HG03442 (cell line): Measurements from ENCODE around the gene TOX3.

Source experiments
- ATAC-seq: cut with Tn5 transposase; IDR thresholded peaks from one replicate; pipeline ENCODE4 v1.9.1; 2021; ENCODE audit warnings: mild to moderate bottlenecking, moderate library complexity; ENCODE audit not compliant: unreplicated experiment

Gene TOX3

GRCh38 chr16:52408191-52408845 is 138.6 kb downstream of the TOX3 start:
- no peak for ATAC-seq

- ATAC-seq = no peak
These were observed 139.2 kb downstream of the TOX3 start for GRCh38 chr16:52407778-52408177.

- no peak for ATAC-seq
These were observed 141.5 kb downstream of the TOX3 start for GRCh38 chr16:52405441-52405840.

- no peak for ATAC-seq
These were observed 142.4 kb downstream of the TOX3 start for GRCh38 chr16:52404546-52404945.

- ATAC-seq = no peak
These were observed 147.8 kb downstream of the TOX3 start for GRCh38 chr16:52399116-52399515.

- no peak for ATAC-seq
These were observed 148.4 kb downstream of the TOX3 start for GRCh38 chr16:52398491-52398960.

- no peak for ATAC-seq
These were observed 148.9 kb downstream of the TOX3 start for GRCh38 chr16:52398021-52398420.

GRCh38 chr16:52393448-52393847 is 153.5 kb downstream of the TOX3 start:
- ATAC-seq = no peak

- no peak for ATAC-seq
These were observed 157.9 kb downstream of the TOX3 start for GRCh38 chr16:52389045-52389444.
